DND-41 (cell line): ENCODE data around the gene RPS24.

Experiments used
- ATAC-seq: fragments of 200-7000 bp; cut with Tn5 transposase; 3 replicates; pipeline ENCODE4 v1.9.1; 2021; ENCODE audit warnings: low read depth; ENCODE audit not compliant: insufficient read depth
- DNase-seq: peaks from one replicate; pipeline ENCODE4 v3.0.0-alpha.2; 2020
- H2AFZ ChIP-seq: 2 replicates; pipeline ENCODE4 v1.6.0; 2012; ENCODE audit warnings: low read depth, low read length
- H3K27ac ChIP-seq: 2 replicates; pipeline ENCODE4 v1.5.1; 2012; ENCODE audit warnings: low read length, inconsistent platforms
- H3K27me3 ChIP-seq: fragments of 200-600 bp; sonication (generic); 2 replicates; pipeline ENCODE4 v1.6.0; 2012; ENCODE audit warnings: low read length, mild to moderate bottlenecking, inconsistent platforms; ENCODE audit not compliant: insufficient read depth, poor library complexity
- H3K36me3 ChIP-seq: 2 replicates; pipeline ENCODE4 v1.5.1; 2012; ENCODE audit warnings: low read length, inconsistent platforms; ENCODE audit not compliant: insufficient read depth
- H3K4me1 ChIP-seq: 2 replicates; pipeline ENCODE4 v1.5.1; 2012; ENCODE audit warnings: mild to moderate bottlenecking, low read length; ENCODE audit not compliant: insufficient read depth
- H3K4me2 ChIP-seq: 2 replicates; pipeline ENCODE4 v1.6.0; 2012; ENCODE audit warnings: mild to moderate bottlenecking, moderate library complexity, low read length, inconsistent platforms; ENCODE audit not compliant: insufficient read depth
- H3K4me3 ChIP-seq, 2 experiments: fragments of 200-600 bp in 1 of 2; shearing (Covaris generic) in 1 of 2; 2 replicates each; pipeline ENCODE4 v1.5.1; 2012 to 2016; ENCODE audit warnings: inconsistent platforms in 2 of 2, low read length in 2 of 2, mild to moderate bottlenecking in 2 of 2, low read depth in 1 of 2, moderate library complexity in 1 of 2
- H3K79me2 ChIP-seq: 2 replicates; pipeline ENCODE4 v1.6.0; 2012; ENCODE audit warnings: low read length, inconsistent platforms; ENCODE audit not compliant: insufficient read depth
- H3K9ac ChIP-seq: 2 replicates; pipeline ENCODE4 v1.6.0; 2012; ENCODE audit warnings: low read depth, mild to moderate bottlenecking, inconsistent platforms, low read length, moderate library complexity
- H3K9me3 ChIP-seq: 2 replicates; pipeline ENCODE4 v1.5.1; 2012; ENCODE audit warnings: low read length, moderate library complexity, mild to moderate bottlenecking, inconsistent platforms; ENCODE audit not compliant: insufficient read depth, severe bottlenecking
- H4K20me1 ChIP-seq: 2 replicates; pipeline ENCODE4 v1.6.0; 2012; ENCODE audit warnings: low read length; ENCODE audit not compliant: insufficient read depth
- EZH2 ChIP-seq: IDR thresholded peaks from 3 replicates; pipeline ENCODE4 v1.6.1; 2012; ENCODE audit warnings: borderline replicate concordance, low read depth, mild to moderate bottlenecking, moderate library complexity, low read length, inconsistent platforms; ENCODE audit not compliant: severe bottlenecking
- TF ChIP-seq, protein P1 (sequence below): IDR thresholded peaks from 2 replicates; pipeline ENCODE4 v1.5.1; 2012; ENCODE audit warnings: borderline replicate concordance, low read length, moderate library complexity, mild to moderate bottlenecking; ENCODE audit not compliant: poor library complexity, severe bottlenecking; ENCODE audit errors: extremely low read depth

RPS24 gene

DNA sequence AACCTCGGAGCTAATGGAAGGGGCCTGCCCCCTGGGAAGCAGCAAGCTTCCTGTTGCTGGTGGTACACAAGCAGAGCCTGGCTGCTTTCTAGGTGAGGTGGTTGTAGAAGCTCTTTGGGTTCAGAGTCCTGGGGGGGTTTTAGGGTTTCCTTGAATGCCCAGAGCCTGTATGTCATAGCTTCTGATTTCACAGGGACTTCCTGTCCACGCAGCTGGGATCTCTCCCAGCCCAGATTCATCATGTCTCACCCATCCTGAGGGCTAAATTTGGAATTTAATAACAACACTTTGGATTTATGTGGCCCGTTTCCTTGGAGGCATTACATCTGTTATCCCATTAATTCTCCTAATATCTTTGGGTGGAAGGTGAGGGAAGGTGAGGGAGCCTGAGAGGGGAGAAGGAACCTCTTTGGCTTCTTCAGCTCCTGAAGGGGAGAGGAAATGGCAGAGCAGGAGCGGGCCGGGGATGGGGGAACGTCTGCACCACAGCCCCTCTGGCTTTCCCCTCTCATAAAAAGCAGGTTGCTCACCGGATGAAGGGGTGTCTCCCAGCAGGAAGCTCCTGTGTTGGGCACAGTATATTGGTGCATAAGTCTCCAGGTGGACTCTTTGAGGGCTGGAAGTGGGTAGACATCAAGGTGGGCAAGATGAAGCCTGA lies 19.7 kb downstream of the RPS24 start:
- Histone ChIP-seq H3K4me2 (no peak overlapping the region), H3K4me3 (no peak overlapping the region), H3K79me2 (no peaks in the 10 kb centered on the region), H3K36me3 (no peaks in the 10 kb centered on the region), H2AFZ (no peak overlapping the region), H3K9ac (no peak overlapping the region), H3K27me3 (no peaks in the 10 kb centered on the region), H4K20me1 (no peaks in the 10 kb centered on the region), H3K9me3 (no peaks in the 10 kb centered on the region), H3K27ac (no peak overlapping the region), H3K4me1 (no peaks in the 10 kb centered on the region)
- DNase-seq (no peak), ATAC-seq (no peak)
- TF ChIP-seq, protein P1, sequence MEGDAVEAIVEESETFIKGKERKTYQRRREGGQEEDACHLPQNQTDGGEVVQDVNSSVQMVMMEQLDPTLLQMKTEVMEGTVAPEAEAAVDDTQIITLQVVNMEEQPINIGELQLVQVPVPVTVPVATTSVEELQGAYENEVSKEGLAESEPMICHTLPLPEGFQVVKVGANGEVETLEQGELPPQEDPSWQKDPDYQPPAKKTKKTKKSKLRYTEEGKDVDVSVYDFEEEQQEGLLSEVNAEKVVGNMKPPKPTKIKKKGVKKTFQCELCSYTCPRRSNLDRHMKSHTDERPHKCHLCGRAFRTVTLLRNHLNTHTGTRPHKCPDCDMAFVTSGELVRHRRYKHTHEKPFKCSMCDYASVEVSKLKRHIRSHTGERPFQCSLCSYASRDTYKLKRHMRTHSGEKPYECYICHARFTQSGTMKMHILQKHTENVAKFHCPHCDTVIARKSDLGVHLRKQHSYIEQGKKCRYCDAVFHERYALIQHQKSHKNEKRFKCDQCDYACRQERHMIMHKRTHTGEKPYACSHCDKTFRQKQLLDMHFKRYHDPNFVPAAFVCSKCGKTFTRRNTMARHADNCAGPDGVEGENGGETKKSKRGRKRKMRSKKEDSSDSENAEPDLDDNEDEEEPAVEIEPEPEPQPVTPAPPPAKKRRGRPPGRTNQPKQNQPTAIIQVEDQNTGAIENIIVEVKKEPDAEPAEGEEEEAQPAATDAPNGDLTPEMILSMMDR, result no peak
- TF ChIP-seq EZH2, result no peak

DNA sequence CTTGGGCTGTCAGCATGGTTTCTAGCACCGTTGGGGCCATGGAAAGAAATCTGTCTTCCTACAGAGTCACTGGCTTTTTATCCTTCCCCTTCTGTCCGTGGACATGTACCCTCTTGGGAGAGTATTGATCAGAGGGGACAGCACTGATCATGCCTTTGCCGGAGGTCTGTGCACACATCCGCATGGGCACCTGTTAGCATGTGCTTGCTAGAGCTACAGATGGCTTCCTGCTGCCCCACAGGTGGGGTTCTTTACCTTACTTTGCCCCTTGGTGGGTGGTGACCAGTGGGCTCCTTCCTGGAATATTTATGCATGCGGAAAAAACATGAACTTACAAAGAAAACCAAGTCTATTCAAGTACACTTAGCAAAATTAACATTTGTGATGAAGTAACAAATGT lies 24.9 kb downstream of the RPS24 start:
- Histone ChIP-seq H2AFZ (no peak overlapping the region), H4K20me1 (no peaks in the 10 kb centered on the region), H3K4me3 (no peak overlapping the region), H3K36me3 (no peaks in the 10 kb centered on the region), H3K4me2 (no peak overlapping the region), H3K9me3 (no peaks in the 10 kb centered on the region), H3K27me3 (no peaks in the 10 kb centered on the region), H3K9ac (no peak overlapping the region), H3K27ac (no peak overlapping the region), H3K79me2 (no peaks in the 10 kb centered on the region), H3K4me1 (peaks cover 23% of the 10 kb centered on the region)
- DNase-seq (no peak), ATAC-seq (no peak)
- TF ChIP-seq EZH2, result no peak
- TF ChIP-seq, protein P1, result no peak

DNA sequence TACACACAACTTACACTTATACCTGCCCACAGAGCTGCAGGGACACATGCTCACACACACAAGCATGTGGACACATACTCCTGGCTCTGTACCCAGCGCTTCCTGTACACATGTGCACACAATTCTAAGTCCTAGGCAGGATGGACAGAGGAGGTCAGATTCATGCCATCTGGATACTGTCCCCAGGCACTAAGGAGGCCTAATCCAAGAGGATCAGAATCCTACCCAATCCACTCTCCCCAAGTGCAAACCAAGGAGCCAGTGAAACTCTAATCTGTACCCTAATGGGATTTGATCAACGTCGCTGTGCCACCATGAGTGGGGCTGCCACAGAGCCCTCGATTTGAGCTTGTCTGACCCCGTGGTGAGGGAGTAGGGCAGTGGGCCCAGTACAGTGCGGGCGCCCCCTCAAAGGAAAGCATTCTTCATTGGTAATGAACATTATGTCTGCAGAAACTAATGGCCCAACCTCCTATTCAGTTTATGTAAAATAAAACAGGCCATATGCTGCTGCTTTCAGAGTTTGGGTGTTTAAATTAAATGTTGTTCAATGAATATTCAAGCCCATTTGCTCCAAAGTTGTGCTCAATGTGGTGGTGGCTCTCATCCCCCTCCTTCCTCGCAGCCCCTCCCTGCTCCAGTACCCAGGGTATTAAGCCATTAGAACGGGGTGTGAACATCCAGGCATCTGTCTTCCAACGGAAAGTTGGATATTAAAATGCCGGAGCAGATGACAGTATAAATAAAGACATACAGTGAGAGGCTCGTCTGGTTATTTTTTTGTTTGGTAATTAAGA lies 26.4 kb downstream of the RPS24 start:
- no peak overlapping the region for H2AFZ ChIP-seq
- no peaks in the 10 kb centered on the region for H4K20me1 ChIP-seq
- H3K79me2 ChIP-seq, result no peaks in the 10 kb centered on the region
- H3K27me3 ChIP-seq, result no peaks in the 10 kb centered on the region
- ATAC-seq (no peak), DNase-seq (no peak)
- H3K9me3 ChIP-seq, result no peaks in the 10 kb centered on the region
- H3K4me1 ChIP-seq, result peaks cover 27% of the 10 kb centered on the region
- H3K4me2 ChIP-seq, result no peak overlapping the region
- H3K36me3 ChIP-seq, result no peaks in the 10 kb centered on the region
- no peak for TF ChIP-seq EZH2
- TF ChIP-seq, protein P1, result no peak
- H3K9ac ChIP-seq, result no peak overlapping the region
- H3K27ac ChIP-seq, result no peak overlapping the region
- H3K4me3 ChIP-seq, result no peak overlapping the region
